Endothelial cell of umbilical vein (primary cell): ENCODE data around the gene RPL12.

Experiments
- POLR2A ChIP-seq: IDR thresholded peaks from 2 replicates; pipeline ENCODE4 v1.6.1; 2012; ENCODE audit warnings: low read depth, mild to moderate bottlenecking, control low read depth, low read length
- POLR2AphosphoS5 ChIP-seq: IDR thresholded peaks from 2 replicates; pipeline ENCODE4 v1.6.1; 2012; ENCODE audit warnings: low read depth, mild to moderate bottlenecking, control low read depth, low read length, moderate library complexity; ENCODE audit not compliant: insufficient read depth

- TF ChIP-seq POLR2A = no peak
- no peak for TF ChIP-seq POLR2AphosphoS5
Observed at GRCh38 chr9:127398275-127398647, 52.9 kb downstream of the RPL12 start.
